AG20443 (cell line): ENCODE measurements around the gene NOSIP.
A peak's percentile ranks its signal among the peaks of the same experiment; 100 is the strongest.
"Not testable (repeated sequence)": the region's sequence is repeated elsewhere in the genome, so short reads cannot be mapped to it uniquely, and the experiment has no call there.

Experiments used
- DNase-seq: peaks from one replicate; pipeline ENCODE4 v3.0.0; 2012; ENCODE audit warnings: low spot score, mixed read lengths

The NOSIP gene, protein sequence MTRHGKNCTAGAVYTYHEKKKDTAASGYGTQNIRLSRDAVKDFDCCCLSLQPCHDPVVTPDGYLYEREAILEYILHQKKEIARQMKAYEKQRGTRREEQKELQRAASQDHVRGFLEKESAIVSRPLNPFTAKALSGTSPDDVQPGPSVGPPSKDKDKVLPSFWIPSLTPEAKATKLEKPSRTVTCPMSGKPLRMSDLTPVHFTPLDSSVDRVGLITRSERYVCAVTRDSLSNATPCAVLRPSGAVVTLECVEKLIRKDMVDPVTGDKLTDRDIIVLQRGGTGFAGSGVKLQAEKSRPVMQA

GRCh38 chr19:49580264-49581006 lies at the start of gene NOSIP:
Gene NOSIP, minus strand, starts transcription at chr19:49580556. Its CDS starts 19,865 bp downstream, at chr19:49560691.
- DNase-seq, result peak; percentile 95

GRCh38 chr19:49629659-49630058 lies 49.3 kb upstream of the NOSIP start:
- DNase-seq, result no peak

- no peak for DNase-seq
Observed at GRCh38 chr19:49626226-49626625, 45.9 kb upstream of the NOSIP start.

DNA sequence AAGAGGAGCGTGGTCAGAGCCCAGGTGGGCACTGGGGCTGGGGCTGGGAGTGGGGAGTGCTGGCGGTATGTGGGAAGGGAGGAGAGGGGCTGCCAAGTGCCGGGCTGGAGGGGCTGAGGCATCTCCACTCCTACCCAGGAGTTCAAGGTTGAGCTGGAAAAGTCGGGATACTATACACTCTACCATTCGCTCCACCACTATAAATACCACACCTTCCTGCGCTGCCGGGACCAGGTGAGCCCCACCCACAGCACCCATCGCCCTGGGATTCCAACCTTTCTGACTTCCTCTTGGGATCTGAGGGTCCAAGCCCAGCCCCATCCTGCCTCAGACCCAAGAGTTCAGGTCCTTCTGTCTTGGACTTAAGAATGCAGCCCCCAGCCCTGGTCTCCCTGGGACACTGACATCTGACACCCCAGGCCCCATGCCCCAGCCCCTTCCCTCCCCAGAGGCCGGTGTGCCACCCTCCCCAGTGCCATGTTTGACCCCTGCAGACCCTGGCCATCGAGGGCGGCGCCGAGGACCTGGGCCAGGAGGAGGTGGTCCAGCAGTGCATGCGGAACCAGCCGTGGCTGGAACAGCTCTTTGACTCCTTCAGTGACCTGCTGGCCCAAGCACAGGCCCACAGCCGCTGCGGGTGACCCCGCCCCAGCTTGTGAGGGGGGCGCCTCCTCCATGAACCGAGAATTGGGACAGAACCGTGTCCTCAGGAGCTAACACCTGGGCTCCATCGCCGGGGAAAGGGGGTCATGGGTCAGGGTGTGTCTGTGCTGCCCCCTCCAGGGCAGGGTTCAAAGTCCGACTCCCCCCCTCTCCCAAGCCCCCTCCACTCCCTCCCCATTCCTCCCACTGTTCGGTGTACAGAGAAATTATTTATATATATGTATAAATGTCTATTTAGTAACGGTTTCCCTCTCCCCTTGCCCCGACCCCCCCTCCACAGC lies 44.9 kb upstream of the NOSIP start:
- no peak for DNase-seq

DNA sequence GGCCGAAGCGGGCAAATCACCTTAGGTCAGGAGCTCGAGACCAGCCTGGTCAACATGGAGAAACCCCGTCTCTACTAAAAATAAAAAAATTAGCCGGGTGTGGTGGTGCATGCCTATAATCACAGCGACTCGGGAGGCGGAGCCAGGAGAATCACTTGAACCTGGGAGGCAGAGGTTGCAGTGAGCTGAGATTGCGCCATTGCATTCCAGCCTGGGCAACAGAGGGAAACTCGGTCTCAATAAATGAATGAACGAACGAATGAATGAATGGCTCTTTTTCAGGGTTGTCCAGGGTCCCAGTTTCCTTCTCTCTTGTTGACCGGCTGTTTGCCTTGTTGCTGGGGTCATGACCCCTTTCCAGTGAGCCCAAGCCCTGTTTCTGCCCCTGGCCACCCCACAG lies 37.5 kb upstream of the NOSIP start:
- DNase-seq, result not testable (repeated sequence)

DNA sequence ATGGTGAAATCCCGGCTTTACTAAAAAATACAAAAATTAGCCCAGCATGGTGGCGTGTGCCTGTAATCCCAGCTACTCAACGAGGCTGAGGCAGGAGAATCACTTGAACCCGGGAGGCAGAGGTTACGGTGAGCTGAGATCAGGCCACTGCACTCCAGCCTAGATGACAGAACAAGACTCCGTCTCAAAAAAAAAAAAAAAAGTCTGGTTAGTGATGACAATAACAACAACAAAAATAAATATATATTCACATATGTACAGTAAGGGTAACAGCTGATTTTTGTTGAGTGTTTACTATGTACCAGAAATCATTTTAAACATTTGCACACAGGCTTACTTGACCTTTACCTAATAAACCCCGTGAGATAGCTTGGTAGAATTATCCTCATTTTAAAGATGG lies 36.6 kb upstream of the NOSIP start:
- no peak for DNase-seq

- no peak for DNase-seq
Observed at GRCh38 chr19:49616532-49616931, 36.2 kb upstream of the NOSIP start.

- no peak for DNase-seq
Observed at GRCh38 chr19:49615861-49616260, 35.5 kb upstream of the NOSIP start.

- DNase-seq, result peak; percentile 82
Observed at GRCh38 chr19:49614096-49614833, 33.9 kb upstream of the NOSIP start.

- peak; percentile 32 for DNase-seq
Observed at GRCh38 chr19:49613374-49613773, 33.0 kb upstream of the NOSIP start.

DNA sequence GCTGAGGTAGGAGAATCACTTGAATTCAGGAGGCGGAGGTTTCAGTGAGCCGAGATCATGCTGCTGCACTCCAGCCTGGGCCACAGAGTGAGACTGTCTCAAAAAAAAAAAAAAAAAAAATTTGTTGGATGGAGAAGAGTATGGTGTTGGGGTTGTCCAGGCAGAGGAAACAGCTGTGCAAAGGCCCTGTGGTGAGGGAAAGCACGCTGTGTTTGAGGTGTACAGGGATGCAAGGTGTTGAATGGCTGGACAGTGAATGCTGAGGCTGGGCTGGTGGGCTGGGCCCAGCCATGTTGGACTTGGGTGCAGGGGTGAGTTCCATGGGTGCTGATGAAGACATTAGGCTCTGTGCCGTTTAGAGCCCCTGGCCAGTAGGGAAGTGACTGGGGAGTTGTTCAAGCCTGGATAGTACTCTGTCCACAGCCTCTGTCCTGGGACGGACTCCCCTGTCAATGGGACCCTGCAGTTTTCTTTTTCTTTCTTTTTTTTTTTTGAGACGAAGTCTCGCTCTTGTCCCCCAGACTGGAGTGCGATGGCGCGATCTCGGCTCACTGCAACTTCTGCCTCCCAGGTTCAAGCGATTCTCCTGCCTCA lies 29.2 kb upstream of the NOSIP start:
- no peak for DNase-seq

- DNase-seq, result no peak
Observed at GRCh38 chr19:49605605-49606004, 25.2 kb upstream of the NOSIP start.

DNA sequence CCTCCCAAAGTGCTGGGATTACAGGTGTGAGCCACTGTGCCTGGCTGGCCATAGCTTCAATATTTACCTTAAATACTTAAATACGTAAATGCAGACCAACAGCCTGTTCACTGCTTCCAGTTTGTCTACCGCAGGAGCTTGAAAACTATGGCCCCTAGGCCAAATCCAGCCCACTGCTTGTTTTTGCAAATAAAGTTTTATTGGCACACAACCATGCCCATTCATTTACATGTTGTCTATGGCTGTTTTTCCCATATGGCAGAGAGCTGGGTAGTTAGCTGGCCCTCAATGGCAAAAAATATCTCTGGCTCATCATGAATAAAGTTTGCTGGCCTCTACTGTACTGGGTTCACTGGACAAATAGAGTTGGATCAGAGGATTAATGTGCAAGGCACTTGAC lies 22.4 kb upstream of the NOSIP start:
- no peak for DNase-seq

GRCh38 chr19:49601482-49602038 lies 21.2 kb upstream of the NOSIP start:
- DNase-seq, result no peak

GRCh38 chr19:49599378-49600295 lies 19.3 kb upstream of the NOSIP start:
- no peak for DNase-seq

- no peak for DNase-seq
Observed at GRCh38 chr19:49597703-49597974, 17.3 kb upstream of the NOSIP start.

- DNase-seq, result no peak
Observed at GRCh38 chr19:49596954-49597702, 16.8 kb upstream of the NOSIP start.

- DNase-seq, result no peak
Observed at GRCh38 chr19:49596407-49596806, 16.1 kb upstream of the NOSIP start.

GRCh38 chr19:49595819-49596404 lies 15.6 kb upstream of the NOSIP start:
- DNase-seq, result no peak
